Karpas-422 (cell line): ENCODE data around the gene DMBT1. TPM values are rescaled to one million over a fixed set of nuclear protein-coding genes. Genes with fewer than 3 reads are reported as not detected.

Experiments
- DNase-seq: peaks from one replicate; pipeline ENCODE4 v3.0.0-alpha.2; 2015
- H2AFZ ChIP-seq: fragments of 200-600 bp; sonication (generic); 2 replicates; pipeline ENCODE4 v1.6.1; 2014; ENCODE audit warnings: antibody characterized with exemption, low read length, mixed read lengths
- H3K27ac ChIP-seq: fragments of 200-600 bp; sonication (generic); 2 replicates; pipeline ENCODE4 v1.5.1; 2014; ENCODE audit warnings: mild to moderate bottlenecking, low read length, moderate library complexity
- H3K27me3 ChIP-seq: fragments of 200-600 bp; sonication (generic); 2 replicates; pipeline ENCODE4 v1.6.1; 2014; ENCODE audit warnings: low read length, mixed read lengths
- H3K36me3 ChIP-seq: fragments of 200-600 bp; sonication (generic); 2 replicates; pipeline ENCODE4 v1.6.1; 2014; ENCODE audit warnings: low read length, mixed read lengths; ENCODE audit not compliant: insufficient read depth
- H3K4me1 ChIP-seq: fragments of 200-600 bp; sonication (generic); 2 replicates; pipeline ENCODE4 v1.6.1; 2014; ENCODE audit warnings: mild to moderate bottlenecking, low read length, mixed read lengths
- H3K4me2 ChIP-seq: fragments of 200-600 bp; sonication (generic); 2 replicates; pipeline ENCODE4 v1.6.1; 2014; ENCODE audit warnings: low read length, low read depth, mild to moderate bottlenecking; ENCODE audit not compliant: poor library complexity, severe bottlenecking
- H3K4me3 ChIP-seq: fragments of 200-600 bp; sonication (generic); 2 replicates; pipeline ENCODE4 v1.5.1; 2014; ENCODE audit warnings: mild to moderate bottlenecking, antibody characterized with exemption, low read length, mixed read lengths
- H3K79me2 ChIP-seq: fragments of 200-600 bp; sonication (generic); 2 replicates; pipeline ENCODE4 v1.6.1; 2014; ENCODE audit warnings: mild to moderate bottlenecking, low read length, mixed read lengths
- H3K9ac ChIP-seq: fragments of 200-600 bp; sonication (generic); 2 replicates; pipeline ENCODE4 v1.6.0; 2014; ENCODE audit warnings: low read length
- H3K9me2 ChIP-seq: fragments of 200-600 bp; sonication (generic), shearing (Covaris generic); replicated peaks from 2 replicates; pipeline ENCODE4 v1.6.0; 2014; ENCODE audit warnings: mild to moderate bottlenecking, low read length, moderate library complexity; ENCODE audit not compliant: insufficient read depth
- H3K9me3 ChIP-seq: fragments of 300-700, 200-600 bp; sonication (generic); 2 replicates; pipeline ENCODE4 v1.6.1; 2014; ENCODE audit warnings: low read length, mixed read lengths
- H4K20me1 ChIP-seq: fragments of 200-600 bp; sonication (generic); 2 replicates; pipeline ENCODE4 v1.6.1; 2014; ENCODE audit warnings: mild to moderate bottlenecking, antibody characterized with exemption, low read length, low read depth; ENCODE audit not compliant: insufficient read depth
- total RNA-seq: library from RNA; depleted of rRNA; stranded (reverse); fragments of >200 nt; shearing (Covaris generic); gene quantifications from 2 replicates; pipeline ENCODE4 v1.2.3, GENCODE V29; 2014; ENCODE audit warnings: low replicate concordance

Gene DMBT1
- total RNA-seq, 1 experiment from 2014 or later = not detected

DNA sequence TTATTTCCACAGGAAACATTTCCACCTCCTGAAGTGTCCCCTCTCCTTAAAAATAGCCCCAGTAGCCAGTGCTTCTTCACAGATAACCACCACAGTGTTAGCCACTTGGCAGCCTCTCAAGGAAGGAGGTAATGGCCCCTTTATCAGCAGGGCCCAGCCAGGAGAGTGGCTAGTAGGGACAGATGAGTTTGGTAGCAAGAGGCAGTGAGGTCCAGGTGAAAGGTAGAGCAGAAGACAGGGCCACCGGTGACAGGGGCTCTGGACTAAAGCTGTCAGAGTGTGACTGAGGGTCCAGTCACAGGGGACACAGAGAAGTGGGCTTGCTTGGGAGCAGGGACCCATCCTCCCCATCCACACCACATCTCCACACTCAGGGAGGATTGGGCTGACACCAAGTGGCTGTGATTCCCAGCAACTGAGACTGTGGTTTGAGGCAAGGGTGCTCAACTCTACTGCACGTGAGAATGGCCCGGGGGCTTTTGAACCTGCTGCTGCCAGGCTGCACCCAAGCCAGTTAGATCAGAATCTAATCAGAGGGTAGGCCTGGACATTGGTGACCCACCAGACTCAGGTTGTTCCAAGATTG is 86.9 kb downstream of the DMBT1 start:
- Histone ChIP-seq H3K9me3 (no peaks in the 10 kb centered on the region), H3K9ac (no peak overlapping the region), H3K9me2 (no peaks in the 10 kb centered on the region), H3K27me3 (no peaks in the 10 kb centered on the region), H3K36me3 (no peaks in the 10 kb centered on the region), H3K4me2 (no peak overlapping the region), H3K4me1 (no peaks in the 10 kb centered on the region), H3K27ac (no peak overlapping the region), H4K20me1 (no peaks in the 10 kb centered on the region), H3K4me3 (no peak overlapping the region), H3K79me2 (no peaks in the 10 kb centered on the region), H2AFZ (no peak overlapping the region)
- DNase-seq = no peak

DNA sequence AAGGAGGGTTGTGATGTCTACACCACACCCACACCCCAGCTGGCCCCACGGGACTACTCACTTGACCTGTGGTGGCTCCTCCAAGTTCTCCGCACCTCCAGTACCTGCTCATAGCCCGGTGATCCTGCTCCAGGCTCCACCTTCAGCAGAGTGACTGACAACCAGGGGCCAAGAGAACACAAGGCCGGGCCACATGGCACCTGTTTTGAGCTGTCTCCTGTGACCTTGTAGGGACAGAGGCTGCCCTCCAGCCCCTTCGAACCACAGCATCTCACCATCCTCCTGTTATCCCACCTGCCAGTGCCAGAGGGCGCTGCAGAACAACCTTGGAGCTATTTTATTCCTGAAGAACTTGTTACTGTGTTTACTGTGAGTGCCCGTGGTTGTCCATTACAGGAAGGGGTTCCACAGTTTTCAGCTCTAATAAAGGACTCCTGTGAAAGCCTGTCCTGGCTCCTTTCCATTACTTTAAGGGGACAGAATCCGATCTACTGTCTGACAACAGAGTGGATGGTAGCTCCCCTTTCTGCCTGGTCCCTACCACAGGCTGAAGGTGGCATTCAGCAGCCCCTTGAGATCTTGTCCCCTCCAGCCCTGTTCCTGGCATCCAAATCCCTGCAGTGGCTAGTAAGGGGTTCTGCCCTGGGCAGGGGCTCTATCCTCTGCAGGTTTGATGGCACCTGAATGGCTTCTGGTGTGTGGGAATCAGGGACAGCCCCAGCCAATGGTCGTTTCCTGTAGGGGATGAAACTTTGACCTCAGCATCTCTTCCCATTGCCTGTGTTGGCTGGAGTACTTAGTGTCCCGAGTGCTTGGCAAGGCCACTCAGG is 88.3 kb downstream of the DMBT1 start:
- Histone ChIP-seq H3K9me3 (no peaks in the 10 kb centered on the region), H4K20me1 (no peaks in the 10 kb centered on the region), H3K79me2 (no peaks in the 10 kb centered on the region), H3K36me3 (no peaks in the 10 kb centered on the region), H3K27ac (no peak overlapping the region), H3K4me1 (no peaks in the 10 kb centered on the region), H3K9ac (no peak overlapping the region), H3K4me3 (no peak overlapping the region), H3K9me2 (no peaks in the 10 kb centered on the region), H3K27me3 (no peaks in the 10 kb centered on the region; the same call in 1 of the 2 replicates), H2AFZ (no peak overlapping the region), H3K4me2 (no peak overlapping the region)
- DNase-seq = peak; percentile 76

GRCh38 chr10:122649903-122650302 is 89.3 kb downstream of the DMBT1 start:
- no peak overlapping the region for H3K27ac ChIP-seq
- DNase-seq = no peak
- no peaks in the 10 kb centered on the region for H3K36me3 ChIP-seq
- H3K4me1 ChIP-seq = no peaks in the 10 kb centered on the region
- no peak overlapping the region for H2AFZ ChIP-seq
- H3K9me2 ChIP-seq = no peaks in the 10 kb centered on the region
- H3K9ac ChIP-seq = no peak overlapping the region
- no peaks in the 10 kb centered on the region for H3K79me2 ChIP-seq
- H3K27me3 ChIP-seq = no peaks in the 10 kb centered on the region; the same call in 1 of the 2 replicates
- H3K4me2 ChIP-seq = no peak overlapping the region
- no peaks in the 10 kb centered on the region for H4K20me1 ChIP-seq
- H3K9me3 ChIP-seq = no peaks in the 10 kb centered on the region
- no peak overlapping the region for H3K4me3 ChIP-seq

DNA sequence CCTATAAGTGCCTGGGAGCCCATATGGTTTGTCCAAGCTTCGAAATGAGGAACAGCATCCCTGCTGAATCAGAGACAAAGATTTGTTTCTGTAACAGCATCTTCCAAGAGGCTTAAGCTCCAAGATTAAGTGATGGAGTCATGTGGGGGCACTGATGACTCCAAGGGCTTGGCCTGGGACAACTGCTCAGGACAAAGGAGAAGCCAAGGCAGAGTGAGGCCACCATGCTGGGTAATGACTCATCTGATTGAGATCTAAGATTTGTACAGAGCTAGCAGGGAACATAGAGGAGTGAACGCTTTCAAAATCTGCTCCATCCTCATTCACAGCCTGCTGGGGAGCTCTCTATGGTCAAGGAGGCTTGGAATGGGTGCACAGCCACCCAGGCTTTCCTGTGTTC is 89.8 kb downstream of the DMBT1 start:
- H3K9me3 ChIP-seq = no peaks in the 10 kb centered on the region
- no peaks in the 10 kb centered on the region for H3K36me3 ChIP-seq
- no peak overlapping the region for H3K9ac ChIP-seq
- H3K27ac ChIP-seq = no peak overlapping the region
- no peak for DNase-seq
- H3K27me3 ChIP-seq = no peaks in the 10 kb centered on the region; the same call in 1 of the 2 replicates
- H3K4me2 ChIP-seq = no peak overlapping the region
- no peaks in the 10 kb centered on the region for H3K79me2 ChIP-seq
- H3K4me3 ChIP-seq = no peak overlapping the region
- no peak overlapping the region for H2AFZ ChIP-seq
- no peaks in the 10 kb centered on the region for H3K4me1 ChIP-seq
- no peaks in the 10 kb centered on the region for H3K9me2 ChIP-seq
- no peaks in the 10 kb centered on the region for H4K20me1 ChIP-seq

- no peak overlapping the region for H3K9ac ChIP-seq
- no peak overlapping the region for H2AFZ ChIP-seq
- H3K36me3 ChIP-seq = no peaks in the 10 kb centered on the region
- no peaks in the 10 kb centered on the region for H3K79me2 ChIP-seq
- H3K4me3 ChIP-seq = no peak overlapping the region
- no peaks in the 10 kb centered on the region; the same call in 1 of the 2 replicates for H3K27me3 ChIP-seq
- no peaks in the 10 kb centered on the region for H3K4me1 ChIP-seq
- no peak overlapping the region for H3K4me2 ChIP-seq
- H3K27ac ChIP-seq = no peak overlapping the region
- no peaks in the 10 kb centered on the region for H4K20me1 ChIP-seq
- no peaks in the 10 kb centered on the region for H3K9me2 ChIP-seq
- no peaks in the 10 kb centered on the region for H3K9me3 ChIP-seq
- DNase-seq = no peak
Measured at GRCh38 chr10:122655524-122656307, 95.2 kb downstream of the DMBT1 start.

GRCh38 chr10:122656308-122656705 is 95.8 kb downstream of the DMBT1 start:
- Histone ChIP-seq H3K27ac (no peak overlapping the region), H3K9me2 (no peaks in the 10 kb centered on the region), H3K79me2 (no peaks in the 10 kb centered on the region), H3K4me3 (no peak overlapping the region), H3K9me3 (no peaks in the 10 kb centered on the region), H3K27me3 (no peaks in the 10 kb centered on the region; the same call in 1 of the 2 replicates), H2AFZ (no peak overlapping the region), H4K20me1 (no peaks in the 10 kb centered on the region), H3K4me1 (no peaks in the 10 kb centered on the region), H3K4me2 (no peak overlapping the region), H3K36me3 (no peaks in the 10 kb centered on the region), H3K9ac (no peak overlapping the region)
- DNase-seq = no peak

DNA sequence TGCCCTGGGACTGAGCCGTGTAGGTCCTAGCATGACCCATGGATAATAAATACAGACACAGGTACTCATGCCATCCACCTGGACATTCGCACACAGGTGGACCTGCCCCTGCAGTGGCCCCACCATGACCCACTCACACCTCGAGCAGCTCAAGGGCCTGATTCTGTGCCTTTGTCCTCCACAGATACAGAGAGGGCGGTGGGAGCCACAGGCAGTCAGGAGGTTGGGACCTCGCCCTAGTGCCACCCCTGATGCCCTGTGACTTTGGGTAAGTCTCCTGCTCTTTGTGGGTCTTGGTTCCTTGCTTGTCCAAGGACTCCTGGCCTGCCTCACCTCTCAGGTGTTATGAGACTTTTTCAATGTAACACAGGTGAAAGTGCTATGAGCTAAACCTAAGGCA is 96.2 kb downstream of the DMBT1 start:
- Histone ChIP-seq H3K27me3 (no peaks in the 10 kb centered on the region; the same call in 1 of the 2 replicates), H3K4me1 (no peaks in the 10 kb centered on the region), H3K27ac (no peak overlapping the region), H3K9me3 (no peaks in the 10 kb centered on the region), H2AFZ (no peak overlapping the region), H3K9ac (no peak overlapping the region), H3K4me2 (no peak overlapping the region), H3K9me2 (no peaks in the 10 kb centered on the region), H4K20me1 (no peaks in the 10 kb centered on the region), H3K79me2 (no peaks in the 10 kb centered on the region), H3K4me3 (no peak overlapping the region), H3K36me3 (no peaks in the 10 kb centered on the region)
- no peak for DNase-seq

DNA sequence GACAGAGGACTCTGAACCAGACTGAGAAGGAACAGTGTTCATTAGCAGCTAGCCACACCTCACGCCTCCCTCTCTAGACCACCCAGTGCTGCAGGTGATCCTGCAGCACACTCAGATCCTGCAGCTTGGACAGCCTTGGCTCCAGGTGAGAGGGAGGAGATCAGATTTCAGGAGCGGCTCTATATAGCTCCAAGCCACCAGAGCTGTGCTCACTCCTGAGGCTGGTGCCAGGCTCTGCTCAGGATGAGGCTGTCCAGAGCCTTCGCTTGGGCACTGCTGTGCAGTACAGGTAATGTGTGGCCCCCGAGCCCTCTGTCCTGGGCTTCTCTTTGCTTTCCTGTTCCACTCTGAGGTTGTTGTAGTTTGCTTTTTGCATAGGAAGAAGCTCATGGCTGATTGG is 96.7 kb downstream of the DMBT1 start:
- no peak overlapping the region for H3K9ac ChIP-seq

More for the DNA sequence above, 96.7 kb downstream of the DMBT1 start:
- H3K4me1 ChIP-seq = no peaks in the 10 kb centered on the region
- H3K4me2 ChIP-seq = no peak overlapping the region
- H3K9me3 ChIP-seq = no peaks in the 10 kb centered on the region
- H3K27ac ChIP-seq = no peak overlapping the region
- H2AFZ ChIP-seq = no peak overlapping the region
- no peaks in the 10 kb centered on the region for H3K36me3 ChIP-seq
- no peaks in the 10 kb centered on the region for H3K79me2 ChIP-seq
- H4K20me1 ChIP-seq = no peaks in the 10 kb centered on the region
- H3K27me3 ChIP-seq = no peaks in the 10 kb centered on the region; the same call in 1 of the 2 replicates
- H3K4me3 ChIP-seq = no peak overlapping the region
- DNase-seq = no peak
- no peaks in the 10 kb centered on the region for H3K9me2 ChIP-seq
